GM23338 (cell line): ENCODE data around the gene SLC1A3. TPM values are rescaled to one million over a fixed set of nuclear protein-coding genes. Genes with fewer than 3 reads are reported as not detected.

Source experiments
- ATAC-seq: fragments of 200-7000 bp; cut with Tn5 transposase; 3 replicates; pipeline ENCODE4 v1.9.1; 2020
- DNase-seq: peaks from one replicate; pipeline ENCODE4 v3.0.0-alpha.2; 2015; ENCODE audit warnings: low spot score
- H2AFZ ChIP-seq: fragments of 200-600 bp; sonication (generic); 2 replicates; pipeline ENCODE4 v1.8.0; 2016; ENCODE audit warnings: antibody characterized with exemption, mild to moderate bottlenecking, moderate library complexity
- H3F3A ChIP-seq: fragments of 200-600 bp; sonication (generic); replicated peaks from 2 replicates; pipeline ENCODE4 v1.8.0; 2017; ENCODE audit warnings: antibody characterized with exemption, mixed run types, low read depth
- H3K27ac ChIP-seq: fragments of 200-600 bp; sonication (generic); 2 replicates; pipeline ENCODE4 v1.6.1; 2016; ENCODE audit warnings: low read depth
- H3K27me3 ChIP-seq: fragments of 200-600 bp; sonication (generic); 2 replicates; pipeline ENCODE4 v1.8.0; 2016; ENCODE audit warnings: mild to moderate bottlenecking, mixed run types, moderate library complexity; ENCODE audit not compliant: insufficient read depth
- H3K36me3 ChIP-seq: fragments of 200-600 bp; sonication (generic); 2 replicates; pipeline ENCODE4 v1.8.0; 2016; ENCODE audit warnings: mild to moderate bottlenecking; ENCODE audit not compliant: insufficient read depth
- H3K4me1 ChIP-seq: fragments of 200-600 bp; sonication (generic); 2 replicates; pipeline ENCODE4 v1.8.0; 2016; ENCODE audit warnings: mild to moderate bottlenecking, moderate library complexity; ENCODE audit not compliant: insufficient read depth
- H3K4me2 ChIP-seq: fragments of 200-600 bp; sonication (generic); 2 replicates; pipeline ENCODE4 v1.7.1; 2017; ENCODE audit warnings: mixed run types
- H3K4me3 ChIP-seq: fragments of 200-600 bp; sonication (generic); 2 replicates; pipeline ENCODE4 v1.6.1; 2016; ENCODE audit warnings: mixed run types
- H3K79me2 ChIP-seq: fragments of 200-600 bp; sonication (generic); replicated peaks from 2 replicates; pipeline ENCODE4 v1.8.0; 2017; ENCODE audit warnings: mild to moderate bottlenecking; ENCODE audit not compliant: insufficient read depth
- H3K9me2 ChIP-seq: fragments of 200-600 bp; sonication (generic); 2 replicates; pipeline ENCODE4 v1.8.0; 2017; ENCODE audit not compliant: insufficient read depth
- H4K20me1 ChIP-seq: fragments of 200-600 bp; sonication (generic); replicated peaks from 2 replicates; pipeline ENCODE4 v1.8.0; 2017; ENCODE audit warnings: mild to moderate bottlenecking; ENCODE audit not compliant: insufficient read depth
- H3K27ac Mint-ChIP-seq: 2 replicates; pipeline ENCODE4 v1.8.0; 2020; ENCODE audit warnings: inconsistent platforms, mild to moderate bottlenecking, moderate library complexity, mixed read lengths
- H3K27me3 Mint-ChIP-seq: 3 replicates; pipeline ENCODE4 v1.8.0; 2022; ENCODE audit warnings: low read depth, mild to moderate bottlenecking, moderate library complexity, mixed read lengths, inconsistent platforms; ENCODE audit not compliant: insufficient read depth, poor library complexity
- H3K36me3 Mint-ChIP-seq: 3 replicates; pipeline ENCODE4 v1.8.0; 2021; ENCODE audit warnings: low read depth, mild to moderate bottlenecking, inconsistent platforms, moderate library complexity, mixed read lengths
- H3K4me1 Mint-ChIP-seq: 3 replicates; pipeline ENCODE4 v1.8.0; 2020; ENCODE audit warnings: mild to moderate bottlenecking, inconsistent platforms, mixed read lengths
- H3K4me3 Mint-ChIP-seq: 3 replicates; pipeline ENCODE4 v1.8.0; 2021; ENCODE audit warnings: moderate library complexity, mild to moderate bottlenecking, inconsistent platforms, mixed read lengths
- H3K9me3 Mint-ChIP-seq: 3 replicates; pipeline ENCODE4 v1.8.0; 2020; ENCODE audit warnings: moderate library complexity, mild to moderate bottlenecking, inconsistent platforms, mixed read lengths
- CREB1 ChIP-seq: fragments of 250-450 bp; sonication (Bioruptor Pico); IDR thresholded peaks from 2 replicates; pipeline ENCODE4 v1.5.0; 2020; ENCODE audit warnings: low read depth, mild to moderate bottlenecking, moderate library complexity
- EZH2 ChIP-seq: fragments of 200-600 bp; sonication (generic); IDR thresholded peaks from one replicate; pipeline ENCODE4 v1.8.0; 2017; ENCODE audit warnings: antibody characterized with exemption, mild to moderate bottlenecking, low read depth; ENCODE audit not compliant: unreplicated experiment
- EZH2phosphoT487 ChIP-seq: fragments of 200-600 bp; sonication (generic); IDR thresholded peaks from one replicate; pipeline ENCODE4 v1.8.1; 2018; ENCODE audit warnings: antibody characterized with exemption; ENCODE audit not compliant: unreplicated experiment
- JUNB ChIP-seq: IDR thresholded peaks from one replicate; pipeline ENCODE4 v1.6.1; 2016; ENCODE audit warnings: antibody characterized with exemption; ENCODE audit not compliant: unreplicated experiment
- NANOG ChIP-seq: IDR thresholded peaks from 2 replicates; pipeline ENCODE4 v1.6.1; 2016; ENCODE audit warnings: antibody characterized with exemption, borderline replicate concordance
- POLR2AphosphoS5 ChIP-seq: IDR thresholded peaks from 2 replicates; pipeline ENCODE4 v1.6.1; 2016; ENCODE audit warnings: antibody characterized with exemption, low read depth
- STAT1 ChIP-seq: IDR thresholded peaks from one replicate; pipeline ENCODE4 v1.6.1; 2016; ENCODE audit warnings: antibody characterized with exemption; ENCODE audit not compliant: unreplicated experiment
- ZNF114 ChIP-seq: fragments of 250-450 bp; sonication (Bioruptor Pico); IDR thresholded peaks from 2 replicates; pipeline ENCODE4 v1.5.0; 2020; ENCODE audit warnings: mild to moderate bottlenecking, moderate library complexity
- ZNF331 ChIP-seq: fragments of 250-450 bp; sonication (Bioruptor Pico); IDR thresholded peaks from 2 replicates; pipeline ENCODE4 v1.5.0; 2020; ENCODE audit warnings: low read depth, mild to moderate bottlenecking, moderate library complexity
- polyA plus RNA-seq: library from polyadenylated mRNA; unstranded; fragments of >200 nt; fragmentation: Nextera tagmentation; extraction: Ambion mirVana; gene quantifications from 2 replicates; pipeline ENCODE4 v1.2.1, GENCODE V29; 2016
- total RNA-seq: library from RNA; depleted of rRNA; stranded (reverse); fragments of >200 nt; shearing (Covaris generic); gene quantifications from 2 replicates; pipeline ENCODE4 v1.2.3, GENCODE V29; 2014
- TF ChIP-seq, protein P1 (sequence below): fragments of 250-450 bp; sonication (Bioruptor Pico); IDR thresholded peaks from 2 replicates; pipeline ENCODE4 v1.5.0; 2020; ENCODE audit warnings: mild to moderate bottlenecking, moderate library complexity
- TF ChIP-seq, protein P2 (sequence below): IDR thresholded peaks from one replicate; pipeline ENCODE4 v1.6.1; 2018; ENCODE audit warnings: antibody characterized with exemption; ENCODE audit not compliant: unreplicated experiment
- TF ChIP-seq, protein P3 (sequence below): IDR thresholded peaks from 2 replicates; pipeline ENCODE4 v1.6.1; 2016; ENCODE audit warnings: antibody characterized with exemption
- TF ChIP-seq, protein P4 (sequence below), 2 experiments: fragments of 200-600 bp in 1 of 2; sonication (generic) in 1 of 2; conservative IDR thresholded peaks; 2 replicates each; pipeline versions ENCODE4 v1.5.1 to v1.6.1; 2016 to 2017; ENCODE audit warnings: antibody characterized with exemption in 2 of 2, low read depth in 2 of 2, mild to moderate bottlenecking in 2 of 2, moderate library complexity in 1 of 2

Gene SLC1A3
- total and polyA plus RNA-seq, 2 experiments from 2014 or later = 29.0 to 40.7 TPM

DNA sequence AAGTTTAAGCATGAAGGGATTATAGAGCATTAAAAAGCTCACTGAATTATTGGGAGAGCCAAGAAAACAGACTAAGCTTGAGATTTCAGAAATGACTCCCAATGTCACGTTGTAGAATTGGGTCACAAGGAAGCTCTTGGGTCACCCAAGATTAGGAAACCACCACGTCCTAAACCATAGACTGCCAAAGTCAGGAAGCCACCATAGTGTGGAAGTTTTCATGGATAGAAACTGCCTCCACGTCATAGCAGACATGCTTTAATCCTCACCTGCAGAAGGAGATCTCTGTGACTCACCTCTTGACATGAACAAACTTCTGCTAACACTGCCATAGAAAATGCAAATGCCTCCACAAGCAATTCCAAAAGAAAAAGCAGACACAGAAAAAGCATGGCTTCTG is 106.3 kb downstream of the SLC1A3 start:
- no peaks in the 10 kb centered on the region for H3K27me3 ChIP-seq
- no peaks in the 10 kb centered on the region for H3K36me3 Mint-ChIP-seq
- H3K36me3 ChIP-seq = no peaks in the 10 kb centered on the region
- H3K79me2 ChIP-seq = no peaks in the 10 kb centered on the region
- no peak overlapping the region for H3K4me3 ChIP-seq
- H3K4me1 Mint-ChIP-seq = no peaks in the 10 kb centered on the region
- H3K4me2 ChIP-seq = no peak overlapping the region
- TF ChIP-seq, protein P1, sequence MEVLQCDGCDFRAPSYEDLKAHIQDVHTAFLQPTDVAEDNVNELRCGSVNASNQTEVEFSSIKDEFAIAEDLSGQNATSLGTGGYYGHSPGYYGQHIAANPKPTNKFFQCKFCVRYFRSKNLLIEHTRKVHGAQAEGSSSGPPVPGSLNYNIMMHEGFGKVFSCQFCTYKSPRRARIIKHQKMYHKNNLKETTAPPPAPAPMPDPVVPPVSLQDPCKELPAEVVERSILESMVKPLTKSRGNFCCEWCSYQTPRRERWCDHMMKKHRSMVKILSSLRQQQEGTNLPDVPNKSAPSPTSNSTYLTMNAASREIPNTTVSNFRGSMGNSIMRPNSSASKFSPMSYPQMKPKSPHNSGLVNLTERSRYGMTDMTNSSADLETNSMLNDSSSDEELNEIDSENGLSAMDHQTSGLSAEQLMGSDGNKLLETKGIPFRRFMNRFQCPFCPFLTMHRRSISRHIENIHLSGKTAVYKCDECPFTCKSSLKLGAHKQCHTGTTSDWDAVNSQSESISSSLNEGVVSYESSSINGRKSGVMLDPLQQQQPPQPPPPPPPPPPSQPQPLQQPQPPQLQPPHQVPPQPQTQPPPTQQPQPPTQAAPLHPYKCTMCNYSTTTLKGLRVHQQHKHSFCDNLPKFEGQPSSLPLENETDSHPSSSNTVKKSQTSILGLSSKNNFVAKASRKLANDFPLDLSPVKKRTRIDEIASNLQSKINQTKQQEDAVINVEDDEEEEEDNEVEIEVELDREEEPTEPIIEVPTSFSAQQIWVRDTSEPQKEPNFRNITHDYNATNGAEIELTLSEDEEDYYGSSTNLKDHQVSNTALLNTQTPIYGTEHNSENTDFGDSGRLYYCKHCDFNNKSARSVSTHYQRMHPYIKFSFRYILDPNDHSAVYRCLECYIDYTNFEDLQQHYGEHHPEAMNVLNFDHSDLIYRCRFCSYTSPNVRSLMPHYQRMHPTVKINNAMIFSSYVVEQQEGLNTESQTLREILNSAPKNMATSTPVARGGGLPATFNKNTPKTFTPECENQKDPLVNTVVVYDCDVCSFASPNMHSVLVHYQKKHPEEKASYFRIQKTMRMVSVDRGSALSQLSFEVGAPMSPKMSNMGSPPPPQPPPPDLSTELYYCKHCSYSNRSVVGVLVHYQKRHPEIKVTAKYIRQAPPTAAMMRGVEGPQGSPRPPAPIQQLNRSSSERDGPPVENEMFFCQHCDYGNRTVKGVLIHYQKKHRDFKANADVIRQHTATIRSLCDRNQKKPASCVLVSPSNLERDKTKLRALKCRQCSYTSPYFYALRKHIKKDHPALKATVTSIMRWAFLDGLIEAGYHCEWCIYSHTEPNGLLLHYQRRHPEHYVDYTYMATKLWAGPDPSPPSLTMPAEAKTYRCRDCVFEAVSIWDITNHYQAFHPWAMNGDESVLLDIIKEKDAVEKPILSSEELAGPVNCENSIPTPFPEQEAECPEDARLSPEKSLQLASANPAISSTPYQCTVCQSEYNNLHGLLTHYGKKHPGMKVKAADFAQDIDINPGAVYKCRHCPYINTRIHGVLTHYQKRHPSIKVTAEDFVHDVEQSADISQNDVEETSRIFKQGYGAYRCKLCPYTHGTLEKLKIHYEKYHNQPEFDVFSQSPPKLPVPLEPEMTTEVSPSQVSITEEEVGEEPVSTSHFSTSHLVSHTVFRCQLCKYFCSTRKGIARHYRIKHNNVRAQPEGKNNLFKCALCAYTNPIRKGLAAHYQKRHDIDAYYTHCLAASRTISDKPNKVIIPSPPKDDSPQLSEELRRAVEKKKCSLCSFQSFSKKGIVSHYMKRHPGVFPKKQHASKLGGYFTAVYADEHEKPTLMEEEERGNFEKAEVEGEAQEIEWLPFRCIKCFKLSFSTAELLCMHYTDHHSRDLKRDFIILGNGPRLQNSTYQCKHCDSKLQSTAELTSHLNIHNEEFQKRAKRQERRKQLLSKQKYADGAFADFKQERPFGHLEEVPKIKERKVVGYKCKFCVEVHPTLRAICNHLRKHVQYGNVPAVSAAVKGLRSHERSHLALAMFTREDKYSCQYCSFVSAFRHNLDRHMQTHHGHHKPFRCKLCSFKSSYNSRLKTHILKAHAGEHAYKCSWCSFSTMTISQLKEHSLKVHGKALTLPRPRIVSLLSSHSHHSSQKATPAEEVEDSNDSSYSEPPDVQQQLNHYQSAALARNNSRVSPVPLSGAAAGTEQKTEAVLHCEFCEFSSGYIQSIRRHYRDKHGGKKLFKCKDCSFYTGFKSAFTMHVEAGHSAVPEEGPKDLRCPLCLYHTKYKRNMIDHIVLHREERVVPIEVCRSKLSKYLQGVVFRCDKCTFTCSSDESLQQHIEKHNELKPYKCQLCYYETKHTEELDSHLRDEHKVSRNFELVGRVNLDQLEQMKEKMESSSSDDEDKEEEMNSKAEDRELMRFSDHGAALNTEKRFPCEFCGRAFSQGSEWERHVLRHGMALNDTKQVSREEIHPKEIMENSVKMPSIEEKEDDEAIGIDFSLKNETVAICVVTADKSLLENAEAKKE (CRISPR knock-in tag) = no peak
- TF ChIP-seq CREB1 (CRISPR knock-in tag) (no peak), JUNB (no peak), STAT1 (no peak), NANOG (no peak), ZNF331 (no peak), EZH2phosphoT487 (no peak), POLR2AphosphoS5 (no peak), ZNF114 (CRISPR knock-in tag) (no peak), EZH2 (no peak)
- TF ChIP-seq, protein P2, sequence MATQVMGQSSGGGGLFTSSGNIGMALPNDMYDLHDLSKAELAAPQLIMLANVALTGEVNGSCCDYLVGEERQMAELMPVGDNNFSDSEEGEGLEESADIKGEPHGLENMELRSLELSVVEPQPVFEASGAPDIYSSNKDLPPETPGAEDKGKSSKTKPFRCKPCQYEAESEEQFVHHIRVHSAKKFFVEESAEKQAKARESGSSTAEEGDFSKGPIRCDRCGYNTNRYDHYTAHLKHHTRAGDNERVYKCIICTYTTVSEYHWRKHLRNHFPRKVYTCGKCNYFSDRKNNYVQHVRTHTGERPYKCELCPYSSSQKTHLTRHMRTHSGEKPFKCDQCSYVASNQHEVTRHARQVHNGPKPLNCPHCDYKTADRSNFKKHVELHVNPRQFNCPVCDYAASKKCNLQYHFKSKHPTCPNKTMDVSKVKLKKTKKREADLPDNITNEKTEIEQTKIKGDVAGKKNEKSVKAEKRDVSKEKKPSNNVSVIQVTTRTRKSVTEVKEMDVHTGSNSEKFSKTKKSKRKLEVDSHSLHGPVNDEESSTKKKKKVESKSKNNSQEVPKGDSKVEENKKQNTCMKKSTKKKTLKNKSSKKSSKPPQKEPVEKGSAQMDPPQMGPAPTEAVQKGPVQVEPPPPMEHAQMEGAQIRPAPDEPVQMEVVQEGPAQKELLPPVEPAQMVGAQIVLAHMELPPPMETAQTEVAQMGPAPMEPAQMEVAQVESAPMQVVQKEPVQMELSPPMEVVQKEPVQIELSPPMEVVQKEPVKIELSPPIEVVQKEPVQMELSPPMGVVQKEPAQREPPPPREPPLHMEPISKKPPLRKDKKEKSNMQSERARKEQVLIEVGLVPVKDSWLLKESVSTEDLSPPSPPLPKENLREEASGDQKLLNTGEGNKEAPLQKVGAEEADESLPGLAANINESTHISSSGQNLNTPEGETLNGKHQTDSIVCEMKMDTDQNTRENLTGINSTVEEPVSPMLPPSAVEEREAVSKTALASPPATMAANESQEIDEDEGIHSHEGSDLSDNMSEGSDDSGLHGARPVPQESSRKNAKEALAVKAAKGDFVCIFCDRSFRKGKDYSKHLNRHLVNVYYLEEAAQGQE = no peak
- TF ChIP-seq, protein P3, sequence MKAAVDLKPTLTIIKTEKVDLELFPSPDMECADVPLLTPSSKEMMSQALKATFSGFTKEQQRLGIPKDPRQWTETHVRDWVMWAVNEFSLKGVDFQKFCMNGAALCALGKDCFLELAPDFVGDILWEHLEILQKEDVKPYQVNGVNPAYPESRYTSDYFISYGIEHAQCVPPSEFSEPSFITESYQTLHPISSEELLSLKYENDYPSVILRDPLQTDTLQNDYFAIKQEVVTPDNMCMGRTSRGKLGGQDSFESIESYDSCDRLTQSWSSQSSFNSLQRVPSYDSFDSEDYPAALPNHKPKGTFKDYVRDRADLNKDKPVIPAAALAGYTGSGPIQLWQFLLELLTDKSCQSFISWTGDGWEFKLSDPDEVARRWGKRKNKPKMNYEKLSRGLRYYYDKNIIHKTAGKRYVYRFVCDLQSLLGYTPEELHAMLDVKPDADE = no peak
- TF ChIP-seq, protein P4, sequence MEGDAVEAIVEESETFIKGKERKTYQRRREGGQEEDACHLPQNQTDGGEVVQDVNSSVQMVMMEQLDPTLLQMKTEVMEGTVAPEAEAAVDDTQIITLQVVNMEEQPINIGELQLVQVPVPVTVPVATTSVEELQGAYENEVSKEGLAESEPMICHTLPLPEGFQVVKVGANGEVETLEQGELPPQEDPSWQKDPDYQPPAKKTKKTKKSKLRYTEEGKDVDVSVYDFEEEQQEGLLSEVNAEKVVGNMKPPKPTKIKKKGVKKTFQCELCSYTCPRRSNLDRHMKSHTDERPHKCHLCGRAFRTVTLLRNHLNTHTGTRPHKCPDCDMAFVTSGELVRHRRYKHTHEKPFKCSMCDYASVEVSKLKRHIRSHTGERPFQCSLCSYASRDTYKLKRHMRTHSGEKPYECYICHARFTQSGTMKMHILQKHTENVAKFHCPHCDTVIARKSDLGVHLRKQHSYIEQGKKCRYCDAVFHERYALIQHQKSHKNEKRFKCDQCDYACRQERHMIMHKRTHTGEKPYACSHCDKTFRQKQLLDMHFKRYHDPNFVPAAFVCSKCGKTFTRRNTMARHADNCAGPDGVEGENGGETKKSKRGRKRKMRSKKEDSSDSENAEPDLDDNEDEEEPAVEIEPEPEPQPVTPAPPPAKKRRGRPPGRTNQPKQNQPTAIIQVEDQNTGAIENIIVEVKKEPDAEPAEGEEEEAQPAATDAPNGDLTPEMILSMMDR (conservative IDR thresholded peaks at IDR 0.05; ENCODE audit: low read depth in 2 of 2) = no peak
- ATAC-seq (no peak), DNase-seq (no peak)
- H3K27ac Mint-ChIP-seq = no peak overlapping the region
- peaks cover 4% of the 10 kb centered on the region for H3K27me3 Mint-ChIP-seq
- no peak overlapping the region for H2AFZ ChIP-seq
- no peaks in the 10 kb centered on the region for H3K4me1 ChIP-seq
- peaks cover 2% of the 10 kb centered on the region; the same call in 1 of the 3 replicates for H3K9me3 Mint-ChIP-seq
- H3F3A ChIP-seq = no peaks in the 10 kb centered on the region
- H3K4me3 Mint-ChIP-seq = no peak overlapping the region
- no peak overlapping the region for H3K27ac ChIP-seq
- H3K9me2 ChIP-seq = no peaks in the 10 kb centered on the region
- H4K20me1 ChIP-seq = no peaks in the 10 kb centered on the region
